Activated naive CD4-positive, alpha-beta T cell treated with anti-CD3 and anti-CD28 coated beads, Interleukin-2, amount 10 ng/mL, durations not matched to agents 7 days and 5 days (primary cell): ENCODE data around the gene DIP2A.
A peak's percentile ranks its signal among the peaks of the same experiment; 100 is the strongest.

Experiments
- CTCF ChIA-PET: fragments of 350-600 bp; sonication (Branson Sonifier 250); formaldehyde crosslinking; loops from one replicate; lab custom pipeline; 2021; ENCODE audit warnings: antibody characterized with exemption; lab: Charles Lee
- DNase-seq: peaks from one replicate; pipeline ENCODE4 v3.0.0-alpha.2; 2020
- H3K27ac Mint-ChIP-seq: one replicate; pipeline ENCODE4 v1.8.0; 2021; ENCODE audit warnings: mild to moderate bottlenecking, moderate library complexity, mixed read lengths
- H3K27me3 Mint-ChIP-seq: one replicate; pipeline ENCODE4 v1.8.0; 2021; ENCODE audit warnings: mild to moderate bottlenecking, mixed read lengths
- H3K36me3 Mint-ChIP-seq: one replicate; pipeline ENCODE4 v1.8.0; 2021; ENCODE audit warnings: mixed read lengths
- H3K4me1 Mint-ChIP-seq: one replicate; pipeline ENCODE4 v1.8.0; 2021; ENCODE audit warnings: mixed read lengths
- H3K4me3 Mint-ChIP-seq: one replicate; pipeline ENCODE4 v1.8.0; 2021; ENCODE audit warnings: mild to moderate bottlenecking, moderate library complexity, mixed read lengths
- H3K9me3 Mint-ChIP-seq: one replicate; pipeline ENCODE4 v1.8.0; 2021; ENCODE audit warnings: mixed read lengths

Gene DIP2A

DNA sequence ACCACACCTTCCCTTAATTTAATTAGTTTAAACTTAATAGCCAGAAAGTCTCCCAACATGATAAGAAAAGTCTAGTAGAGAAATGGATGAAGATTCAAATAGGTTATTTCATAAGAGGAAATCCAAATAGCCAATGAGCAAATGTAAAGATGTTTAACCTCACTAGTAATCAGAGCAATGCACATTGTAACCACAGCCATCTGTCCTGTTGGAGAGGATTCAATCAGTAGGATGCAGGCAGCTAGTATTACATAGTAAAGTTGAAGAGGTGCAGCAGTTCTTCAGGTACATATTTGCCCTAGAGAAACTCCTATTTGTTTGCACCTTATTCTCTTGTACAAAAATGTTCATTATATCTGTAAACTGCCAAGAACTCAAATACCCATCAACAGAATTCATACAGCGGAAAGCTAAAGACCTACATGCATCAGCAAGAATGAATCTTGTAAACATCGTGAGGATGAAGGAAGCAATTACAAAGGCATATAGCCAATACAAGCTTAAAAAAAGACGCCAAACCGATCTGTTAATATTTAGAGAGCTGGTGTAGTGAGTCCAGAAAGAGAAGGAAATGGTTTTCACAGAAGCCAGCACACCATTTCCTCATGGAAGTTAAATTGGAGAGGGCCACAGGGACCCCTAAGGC is 27.9 kb downstream of the DIP2A start:
- peaks cover 29% of the 10 kb centered on the region for H3K36me3 Mint-ChIP-seq
- no peak overlapping the region for H3K27ac Mint-ChIP-seq
- CTCF ChIA-PET = no interaction called here

DNA sequence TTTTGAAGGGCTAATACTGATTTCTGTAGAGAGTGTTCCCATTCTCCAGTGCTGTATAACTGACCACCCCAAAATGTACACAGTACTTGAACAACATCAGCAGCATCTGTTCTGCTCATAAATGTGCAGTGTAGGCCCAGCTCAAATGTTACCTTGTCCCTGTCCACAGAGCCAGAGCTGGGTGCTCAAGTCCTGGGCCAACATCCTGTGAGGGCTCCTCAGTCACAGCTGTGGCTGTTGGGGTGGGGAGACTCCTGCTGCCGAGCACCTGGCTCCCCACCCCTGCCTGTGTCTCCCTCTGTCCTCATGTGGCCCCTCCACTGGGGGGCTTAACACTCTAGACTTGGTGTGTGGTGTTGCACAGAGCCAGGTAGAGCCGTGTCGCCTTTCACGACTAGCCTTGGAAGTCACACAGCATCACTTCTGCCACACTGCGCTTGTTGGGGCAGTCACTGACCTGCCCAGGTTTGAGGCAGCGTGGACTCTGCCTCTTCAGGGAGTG is 30.5 kb downstream of the DIP2A start:
- Mint-ChIP-seq H3K36me3 (peaks cover 52% of the 10 kb centered on the region), H3K27ac (no peak overlapping the region), H3K4me3 (no peak overlapping the region), H3K27me3 (no peaks in the 10 kb centered on the region), H3K4me1 (no peaks in the 10 kb centered on the region), H3K9me3 (peaks cover 2% of the 10 kb centered on the region)
- CTCF ChIA-PET = no interaction called here
- DNase-seq = no peak

More for the DNA sequence above, 27.9 kb downstream of the DIP2A start:
- no peak overlapping the region for H3K4me3 Mint-ChIP-seq
- no peaks in the 10 kb centered on the region for H3K9me3 Mint-ChIP-seq
- peaks cover 11% of the 10 kb centered on the region for H3K4me1 Mint-ChIP-seq
- DNase-seq = no peak
- H3K27me3 Mint-ChIP-seq = no peaks in the 10 kb centered on the region

DNA sequence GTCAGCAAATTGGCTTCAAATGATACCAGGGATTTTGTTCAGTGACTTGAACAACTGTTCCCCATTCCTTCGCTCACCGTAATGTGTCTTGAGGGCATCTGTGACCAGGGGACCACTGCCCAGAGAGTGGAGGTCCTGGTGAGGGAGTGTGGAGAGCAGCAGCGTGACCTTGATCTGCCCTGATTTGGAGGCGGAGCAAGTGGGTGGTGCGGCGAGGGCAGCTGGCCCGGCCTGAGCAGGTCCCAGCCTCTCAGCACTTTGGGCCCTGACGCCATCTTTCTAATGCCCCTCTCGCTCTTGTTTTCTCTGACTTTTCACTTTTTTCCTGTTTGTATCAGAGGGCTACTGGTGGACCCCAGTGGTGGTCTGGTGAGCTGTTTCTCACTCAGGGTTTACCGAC is 31.1 kb downstream of the DIP2A start:
- no peak overlapping the region for H3K27ac Mint-ChIP-seq
- DNase-seq = no peak
- peaks cover 2% of the 10 kb centered on the region for H3K4me1 Mint-ChIP-seq
- no peak overlapping the region for H3K4me3 Mint-ChIP-seq
- H3K27me3 Mint-ChIP-seq = no peaks in the 10 kb centered on the region
- CTCF ChIA-PET = no interaction called here
- peaks cover 2% of the 10 kb centered on the region for H3K9me3 Mint-ChIP-seq
- peaks cover 56% of the 10 kb centered on the region for H3K36me3 Mint-ChIP-seq

DNA sequence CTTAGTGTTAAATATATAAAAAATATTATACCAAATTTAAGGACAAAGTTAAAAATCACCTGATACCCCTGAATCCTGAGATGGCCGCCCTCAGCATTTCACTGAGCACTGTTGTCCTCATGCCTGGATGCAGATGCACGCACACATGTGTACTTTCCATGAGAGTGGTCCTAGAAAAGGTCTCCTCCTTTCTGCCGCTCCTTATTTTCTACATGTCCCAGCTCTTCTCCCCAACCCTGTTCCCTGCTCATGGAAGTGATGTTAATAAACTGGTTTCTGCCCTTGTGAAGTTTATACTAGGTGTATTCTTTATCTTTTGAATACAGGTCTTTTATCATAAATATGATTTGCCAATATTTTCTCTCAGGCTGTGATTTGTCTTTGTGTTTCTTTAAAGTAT is 32.9 kb downstream of the DIP2A start:
- peaks cover 57% of the 10 kb centered on the region for H3K36me3 Mint-ChIP-seq

DNA sequence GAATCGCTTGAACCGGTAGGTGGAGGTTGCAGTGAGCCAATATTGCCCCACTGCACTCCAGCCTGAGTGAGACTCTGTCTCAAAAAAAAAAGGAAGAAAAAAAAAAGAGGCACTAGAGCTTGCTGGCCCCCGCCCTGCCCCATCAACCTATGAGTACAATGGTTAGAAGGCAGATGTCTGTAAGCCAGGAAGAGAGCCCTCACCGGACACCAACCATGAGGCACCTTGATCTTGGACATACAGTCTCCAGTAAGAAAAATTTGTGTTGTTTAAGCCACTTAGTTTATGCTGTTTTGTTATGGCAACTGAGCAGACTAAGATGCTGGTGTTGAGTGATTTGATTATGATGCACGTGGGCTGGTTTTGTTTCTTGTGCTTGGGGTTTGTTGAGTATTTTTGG is 34.2 kb downstream of the DIP2A start:
- peaks cover 6% of the 10 kb centered on the region for H3K4me1 Mint-ChIP-seq
- H3K9me3 Mint-ChIP-seq = peaks cover 2% of the 10 kb centered on the region
- CTCF ChIA-PET = no interaction called here
- no peak overlapping the region for H3K4me3 Mint-ChIP-seq
- no peak for DNase-seq
- H3K27ac Mint-ChIP-seq = no peak overlapping the region
- H3K27me3 Mint-ChIP-seq = no peaks in the 10 kb centered on the region
- peaks cover 54% of the 10 kb centered on the region for H3K36me3 Mint-ChIP-seq

More for the DNA sequence above, 32.9 kb downstream of the DIP2A start:
- H3K4me1 Mint-ChIP-seq = peaks cover 6% of the 10 kb centered on the region
- H3K9me3 Mint-ChIP-seq = peaks cover 2% of the 10 kb centered on the region
- H3K27me3 Mint-ChIP-seq = no peaks in the 10 kb centered on the region
- H3K4me3 Mint-ChIP-seq = no peak overlapping the region
- CTCF ChIA-PET = no interaction called here
- no peak overlapping the region for H3K27ac Mint-ChIP-seq
- no peak for DNase-seq

DNA sequence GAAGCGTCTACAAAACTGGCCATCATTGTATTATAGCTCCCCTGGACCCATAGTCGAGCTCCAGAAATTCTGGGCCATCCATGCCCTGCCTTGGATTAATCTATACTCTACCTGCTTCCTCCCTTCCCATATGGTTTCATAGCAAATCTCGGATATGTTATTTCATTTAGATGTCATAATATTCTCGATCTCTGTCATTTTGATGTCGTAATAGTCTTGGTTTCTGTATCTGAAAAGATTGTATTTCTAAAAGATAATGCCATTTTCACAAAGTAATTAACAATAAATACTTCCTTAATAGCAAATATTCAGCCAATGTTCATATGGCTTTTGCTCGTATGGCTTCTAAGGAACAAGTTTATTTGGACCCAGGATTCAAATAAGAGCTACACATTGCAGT is 35.1 kb downstream of the DIP2A start:
- Mint-ChIP-seq H3K9me3 (peaks cover 2% of the 10 kb centered on the region), H3K27ac (no peak overlapping the region), H3K27me3 (no peaks in the 10 kb centered on the region)

DNA sequence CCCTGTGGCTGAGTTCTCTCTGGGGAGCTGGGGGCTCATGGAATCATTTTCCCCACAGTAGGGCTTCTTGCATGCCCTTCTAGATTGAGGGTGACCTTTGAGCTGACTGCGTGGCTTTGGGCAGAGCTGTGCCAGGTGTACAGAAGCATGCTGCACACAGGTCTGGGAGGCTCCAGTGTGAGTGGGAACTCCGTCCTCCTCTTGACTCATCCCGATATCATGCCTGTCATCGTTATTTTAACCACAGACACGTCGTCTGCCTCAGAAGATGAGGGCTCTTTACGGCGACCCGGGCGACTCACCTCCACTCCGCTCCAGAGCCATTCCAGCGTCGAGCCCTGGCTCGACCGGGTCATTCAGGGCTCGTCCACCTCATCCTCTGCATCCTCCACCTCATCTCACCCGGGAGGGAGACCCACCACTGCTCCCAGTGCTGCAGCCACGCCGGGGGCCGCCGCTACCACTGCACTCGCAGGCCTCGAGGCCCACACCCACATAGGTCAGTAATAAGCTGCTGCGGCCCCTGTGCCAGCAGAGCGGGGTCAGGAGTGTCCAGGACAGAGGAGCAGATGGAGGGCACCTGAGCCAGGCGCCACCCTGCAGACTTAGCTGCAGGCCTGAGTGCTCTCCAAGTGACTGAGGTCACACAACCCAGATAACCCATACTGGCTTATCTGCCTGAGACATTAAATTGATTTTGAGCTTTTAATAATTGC is 39.8 kb downstream of the DIP2A start:
- no peak overlapping the region for H3K4me3 Mint-ChIP-seq
- H3K27ac Mint-ChIP-seq = no peak overlapping the region
- H3K27me3 Mint-ChIP-seq = no peaks in the 10 kb centered on the region
- CTCF ChIA-PET = no interaction called here
- no peaks in the 10 kb centered on the region for H3K9me3 Mint-ChIP-seq
- DNase-seq = no peak
- H3K4me1 Mint-ChIP-seq = peaks cover 37% of the 10 kb centered on the region
- H3K36me3 Mint-ChIP-seq = peaks cover 69% of the 10 kb centered on the region

More for the DNA sequence above, 35.1 kb downstream of the DIP2A start:
- Mint-ChIP-seq H3K36me3 (peaks cover 62% of the 10 kb centered on the region), H3K4me3 (no peak overlapping the region), H3K4me1 (peaks cover 7% of the 10 kb centered on the region)
- CTCF ChIA-PET = no interaction called here
- DNase-seq = no peak

DNA sequence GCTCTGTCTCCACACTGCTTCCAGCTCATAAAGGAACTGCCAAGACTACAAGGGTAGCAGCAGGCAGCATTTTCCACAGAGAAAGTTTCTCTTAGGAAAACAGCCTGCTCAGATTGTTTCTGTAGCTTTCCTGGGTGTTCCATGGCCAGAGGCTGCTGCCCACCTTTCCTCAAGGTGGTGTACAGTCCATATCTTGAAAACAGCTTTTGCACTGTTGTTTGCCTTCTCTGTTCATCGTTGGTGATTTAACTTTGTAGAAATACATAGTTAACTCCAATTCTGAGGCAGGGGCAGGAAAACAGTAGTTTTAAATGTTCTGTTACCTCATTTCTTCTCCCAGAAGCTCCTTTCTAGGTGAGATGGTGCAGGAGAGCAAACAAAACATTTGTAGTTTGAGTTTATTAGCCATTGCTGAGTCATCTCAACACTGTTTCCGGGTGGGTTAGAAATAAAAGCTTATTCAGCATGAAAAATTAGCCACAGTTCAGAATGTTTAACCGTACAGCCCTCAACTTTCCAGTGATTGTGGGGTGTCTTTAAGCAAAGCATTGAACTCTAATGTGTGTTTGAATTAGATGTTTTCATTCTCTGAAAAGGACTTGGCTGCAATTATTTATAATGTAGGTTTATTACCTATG is 41.7 kb downstream of the DIP2A start:
- CTCF ChIA-PET = interaction anchor here (2.4 kb wide), 1 partner anchor 139 kb away, joined by 9 read pairs; no protein-coding TSS in a partner anchor
- Mint-ChIP-seq H3K4me3 (no peak overlapping the region), H3K27ac (peak overlapping the region; percentile 60), H3K36me3 (peaks cover 63% of the 10 kb centered on the region), H3K27me3 (no peaks in the 10 kb centered on the region), H3K4me1 (peaks cover 35% of the 10 kb centered on the region), H3K9me3 (no peaks in the 10 kb centered on the region)
- DNase-seq = no peak

DNA sequence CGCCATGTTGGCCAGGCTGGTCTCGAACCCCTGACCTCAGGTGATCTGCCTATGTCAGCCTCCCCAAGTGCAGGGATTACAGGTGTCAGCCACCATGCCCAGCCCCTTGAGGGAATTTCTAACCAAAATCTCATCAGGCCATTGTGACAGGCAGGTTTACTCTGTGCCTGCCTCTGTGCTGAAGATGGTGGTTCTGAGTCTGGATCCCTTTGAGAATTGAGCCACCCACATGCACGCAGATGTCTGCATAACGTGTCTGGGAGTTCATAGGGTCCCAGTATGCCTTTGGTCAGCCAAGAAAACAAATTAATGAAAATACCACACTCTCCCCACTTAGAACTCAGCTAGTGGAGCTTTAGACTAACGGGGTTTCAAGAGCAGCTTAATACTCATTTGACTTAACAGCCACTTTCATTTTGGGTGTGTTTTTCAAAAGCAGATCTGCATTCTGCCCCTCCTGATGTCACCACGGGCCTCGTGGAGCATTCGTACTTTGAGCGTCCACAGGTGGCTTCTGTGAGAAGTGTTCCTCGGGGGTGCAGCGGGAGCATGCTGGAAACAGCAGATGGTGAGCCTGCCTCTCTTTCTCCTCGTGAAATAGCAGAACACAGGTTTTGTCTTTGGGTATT is 45.3 kb downstream of the DIP2A start:
- CTCF ChIA-PET = no interaction called here
- H3K4me3 Mint-ChIP-seq = no peak overlapping the region
- DNase-seq = no peak
- no peaks in the 10 kb centered on the region for H3K9me3 Mint-ChIP-seq
- H3K27ac Mint-ChIP-seq = no peak overlapping the region
- H3K27me3 Mint-ChIP-seq = no peaks in the 10 kb centered on the region
- peaks cover 55% of the 10 kb centered on the region for H3K36me3 Mint-ChIP-seq
- H3K4me1 Mint-ChIP-seq = peaks cover 29% of the 10 kb centered on the region

DNA sequence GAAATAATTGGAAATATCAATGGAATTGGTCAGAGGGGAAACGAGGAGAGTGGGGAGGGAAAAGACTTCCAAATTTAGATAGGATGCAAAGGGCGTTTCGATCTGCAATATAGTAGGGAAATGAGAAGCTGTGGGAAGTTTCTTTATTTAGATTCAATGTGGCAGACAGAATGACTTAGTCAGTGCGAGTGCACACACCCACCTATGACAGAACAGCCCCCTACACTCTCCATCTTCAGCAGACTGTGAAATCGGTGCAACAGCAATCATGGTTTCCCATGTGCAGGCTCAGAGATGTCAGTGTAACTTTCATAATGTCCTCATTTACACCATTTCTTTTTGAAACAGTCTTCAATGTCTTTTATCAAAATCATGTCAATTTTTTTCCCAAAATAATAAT is 46.0 kb downstream of the DIP2A start:
- Mint-ChIP-seq H3K36me3 (peaks cover 51% of the 10 kb centered on the region), H3K4me1 (peaks cover 23% of the 10 kb centered on the region), H3K27ac (no peak overlapping the region), H3K9me3 (no peaks in the 10 kb centered on the region), H3K27me3 (no peaks in the 10 kb centered on the region), H3K4me3 (no peak overlapping the region)
- CTCF ChIA-PET = no interaction called here
- DNase-seq = no peak

DNA sequence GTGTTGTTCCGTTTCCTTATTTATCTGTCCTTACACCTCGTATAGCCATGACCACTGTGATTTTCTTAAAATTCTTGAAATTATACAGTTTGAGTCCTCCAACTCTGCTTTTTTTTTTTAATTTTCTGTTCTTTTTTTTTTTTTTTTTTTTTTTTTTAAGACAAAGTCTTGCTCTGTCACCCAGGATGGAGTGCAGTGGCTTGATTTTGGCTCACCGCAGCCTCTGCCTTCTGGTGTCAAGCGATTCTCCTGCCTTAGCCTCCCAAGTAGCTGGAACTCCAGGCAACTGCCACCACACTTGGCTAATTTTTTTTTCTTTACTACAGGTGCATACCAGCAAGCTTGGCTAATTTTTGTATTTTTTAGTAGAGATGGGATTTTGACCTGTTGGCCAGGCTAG is 48.9 kb downstream of the DIP2A start:
- DNase-seq = no peak
- peaks cover 57% of the 10 kb centered on the region for H3K36me3 Mint-ChIP-seq
- H3K4me1 Mint-ChIP-seq = peaks cover 8% of the 10 kb centered on the region
- H3K27ac Mint-ChIP-seq = no peak overlapping the region
- CTCF ChIA-PET = no interaction called here
- H3K27me3 Mint-ChIP-seq = no peaks in the 10 kb centered on the region
- no peaks in the 10 kb centered on the region for H3K9me3 Mint-ChIP-seq
- no peak overlapping the region for H3K4me3 Mint-ChIP-seq

DNA sequence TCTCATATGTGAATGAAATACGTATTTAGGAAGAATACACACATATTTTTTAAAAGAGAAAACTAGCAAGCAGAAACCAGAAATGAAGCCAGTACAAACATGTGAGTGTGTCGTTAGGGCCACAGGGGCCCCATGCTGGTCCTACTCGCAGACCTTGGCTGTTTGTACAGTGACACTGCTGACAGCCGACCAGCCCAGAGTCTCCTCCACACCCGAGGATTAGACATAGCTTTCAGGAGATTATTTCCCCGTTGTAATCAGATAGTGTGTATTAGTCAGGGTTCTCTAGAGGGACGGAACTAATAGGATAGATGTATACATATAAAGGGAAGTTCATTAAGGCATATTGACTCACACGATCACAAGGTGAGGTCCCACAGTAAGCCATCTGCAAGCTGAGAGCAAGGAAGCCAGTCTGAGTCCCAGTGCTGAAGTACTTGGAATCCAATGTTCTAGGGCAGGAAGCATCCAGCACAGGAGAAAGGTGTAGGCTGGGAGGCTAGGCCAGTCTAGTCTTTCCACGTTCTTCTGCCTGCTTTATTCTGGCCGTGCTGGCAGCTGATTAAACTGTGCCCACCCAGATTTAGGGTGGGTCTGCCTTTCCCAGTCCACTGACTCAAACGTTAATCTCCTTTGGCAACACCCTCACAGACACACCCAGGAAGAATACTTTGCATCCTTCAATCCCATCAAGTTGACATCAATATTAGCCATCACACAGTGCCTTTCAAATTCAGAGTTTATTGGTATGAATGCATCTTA is 51.2 kb downstream of the DIP2A start:
- Mint-ChIP-seq H3K4me3 (no peak overlapping the region), H3K27me3 (no peaks in the 10 kb centered on the region), H3K9me3 (no peaks in the 10 kb centered on the region), H3K4me1 (peaks cover 2% of the 10 kb centered on the region), H3K36me3 (peaks cover 46% of the 10 kb centered on the region), H3K27ac (no peak overlapping the region)
- CTCF ChIA-PET = interaction anchor here (0.9 kb wide), 1 partner anchor 22 kb away, joined by 3 read pairs; no protein-coding TSS in a partner anchor
- DNase-seq = no peak

DNA sequence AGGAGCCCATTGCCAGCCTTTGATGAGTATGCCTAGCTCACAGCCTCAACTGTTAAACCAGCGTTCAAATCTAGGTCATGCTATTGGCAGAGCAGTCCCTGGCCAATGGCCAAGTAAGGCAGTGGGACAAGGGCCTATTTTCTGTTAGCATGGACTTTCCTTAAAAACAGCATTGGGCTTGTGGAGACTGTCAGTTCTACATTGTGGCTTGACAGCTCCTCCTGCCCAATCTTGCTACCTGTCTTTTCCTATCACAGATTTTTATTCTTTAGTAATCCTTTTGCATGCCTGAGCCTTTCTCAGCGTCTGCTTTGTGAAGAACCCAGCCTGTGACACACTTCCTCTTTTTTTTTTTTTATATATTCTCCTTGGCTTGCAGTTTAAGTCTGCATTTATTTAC is 56.4 kb downstream of the DIP2A start:
- DNase-seq = no peak
- no peaks in the 10 kb centered on the region for H3K9me3 Mint-ChIP-seq
- no peaks in the 10 kb centered on the region for H3K27me3 Mint-ChIP-seq
- H3K4me3 Mint-ChIP-seq = no peak overlapping the region
- no peak overlapping the region for H3K27ac Mint-ChIP-seq
- peaks cover 51% of the 10 kb centered on the region for H3K36me3 Mint-ChIP-seq
- CTCF ChIA-PET = interaction anchor here (0.6 kb wide), 1 partner anchor 48 kb away, joined by 3 read pairs; no protein-coding TSS in a partner anchor
- peaks cover 16% of the 10 kb centered on the region for H3K4me1 Mint-ChIP-seq
